IMR-90 (cell line): ENCODE measurements around the gene KCNQ2. TPM values are rescaled to one million over a fixed set of nuclear protein-coding genes. Genes with fewer than 3 reads are reported as not detected.

Source experiments
- ATAC-seq: fragments of 200-7000 bp; cut with Tn5 transposase; 2 replicates; pipeline ENCODE4 v1.9.1; 2020; ENCODE audit warnings: low read depth, mild to moderate bottlenecking, moderate library complexity
- BruUV-seq: library from RNA; stranded (reverse); fragments of 400-500 nt; replicated peaks from 2 replicates; lab custom pipeline; 2021; lab: Mats Ljungman, UMichigan
- CTCF ChIA-PET: fragments of 300-600 bp; formaldehyde crosslinking; extraction: SDS; loops from one replicate; lab custom pipeline; 2021; ENCODE audit warnings: antibody characterized with exemption; lab: Yijun Ruan, JAX
- POLR2A ChIA-PET: fragments of 300-600 bp; sonication (Branson Sonifier 250); formaldehyde crosslinking; loops from one replicate; lab custom pipeline; 2022; ENCODE audit warnings: antibody characterized with exemption; ENCODE audit not compliant: unreplicated experiment; lab: Charles Lee
- DNase-seq: peaks from one replicate; pipeline ENCODE4 v3.0.0; 2013
- H2AFZ ChIP-seq: replicated peaks from 2 replicates; pipeline ENCODE3; 2013; ENCODE audit warnings: low read length, mild to moderate bottlenecking; ENCODE audit not compliant: poor library complexity
- H2AK5ac ChIP-seq: 2 replicates; pipeline ENCODE4 v1.6.1; 2013; ENCODE audit warnings: low read depth, low read length, inconsistent platforms
- H2AK9ac ChIP-seq: replicated peaks from 2 replicates; pipeline ENCODE3; 2013; ENCODE audit warnings: mild to moderate bottlenecking, low read depth, low read length, moderate library complexity; ENCODE audit not compliant: poor library complexity
- H2BK120ac ChIP-seq: 2 replicates; pipeline ENCODE4 v1.6.1; 2013; ENCODE audit warnings: low read depth, low read length, inconsistent platforms
- H2BK15ac ChIP-seq: 3 replicates; pipeline ENCODE4 v1.6.1; 2013; ENCODE audit warnings: low read depth, low read length, inconsistent platforms
- H2BK20ac ChIP-seq: 2 replicates; pipeline ENCODE4 v1.6.1; 2013; ENCODE audit warnings: low read depth, mild to moderate bottlenecking, inconsistent platforms, low read length, moderate library complexity
- H2BK5ac ChIP-seq: 2 replicates; pipeline ENCODE4 v1.6.1; 2013; ENCODE audit warnings: mild to moderate bottlenecking, low read depth, low read length, inconsistent platforms; ENCODE audit not compliant: poor library complexity, severe bottlenecking
- H3K14ac ChIP-seq: replicated peaks from 2 replicates; pipeline ENCODE4 v1.6.1; 2013; ENCODE audit warnings: low read depth, low read length, inconsistent platforms
- H3K18ac ChIP-seq: 2 replicates; pipeline ENCODE4 v1.6.1; 2013; ENCODE audit warnings: low read depth, low read length, control low read depth
- H3K23ac ChIP-seq: 2 replicates; pipeline ENCODE4 v1.6.1; 2013; ENCODE audit warnings: low read depth, low read length, inconsistent platforms
- H3K27ac ChIP-seq: 2 replicates; pipeline ENCODE4 v1.5.1; 2013; ENCODE audit warnings: mild to moderate bottlenecking, control low read depth, low read length; ENCODE audit not compliant: insufficient read depth
- H3K27me3 ChIP-seq: 2 replicates; pipeline ENCODE4 v1.6.1; 2013; ENCODE audit warnings: low read length; ENCODE audit not compliant: control insufficient read depth, insufficient read depth
- H3K36me3 ChIP-seq: 2 replicates; pipeline ENCODE4 v1.6.1; 2013; ENCODE audit warnings: low read length, mixed read lengths; ENCODE audit not compliant: control insufficient read depth, insufficient read depth
- H3K4ac ChIP-seq: 2 replicates; pipeline ENCODE4 v1.6.1; 2013; ENCODE audit warnings: low read depth, low read length, inconsistent platforms
- H3K4me1 ChIP-seq: 2 replicates; pipeline ENCODE4 v1.6.1; 2013; ENCODE audit warnings: low read length, mixed read lengths; ENCODE audit not compliant: control insufficient read depth, insufficient read depth
- H3K4me2 ChIP-seq: 2 replicates; pipeline ENCODE4 v1.6.1; 2013; ENCODE audit warnings: low read depth, mild to moderate bottlenecking, control low read depth, low read length, moderate library complexity
- H3K4me3 ChIP-seq: 2 replicates; pipeline ENCODE4 v1.5.1; 2013; ENCODE audit warnings: low read depth, mild to moderate bottlenecking, control low read depth, low read length, moderate library complexity; ENCODE audit not compliant: insufficient read depth
- H3K56ac ChIP-seq: 2 replicates; pipeline ENCODE4 v1.6.1; 2013; ENCODE audit warnings: low read length, inconsistent platforms; ENCODE audit not compliant: insufficient read depth; ENCODE audit errors: extremely low read depth
- H3K79me1 ChIP-seq, 2 experiments: 2 replicates each; pipeline ENCODE4 v1.6.1; 2013; ENCODE audit warnings: low read length in 2 of 2, inconsistent platforms in 1 of 2, low read depth in 1 of 2
- H3K9ac ChIP-seq: 2 replicates; pipeline ENCODE4 v1.6.1; 2013; ENCODE audit warnings: low read depth, low read length, control low read depth
- H3K9me1 ChIP-seq: 2 replicates; pipeline ENCODE4 v1.6.1; 2013; ENCODE audit warnings: low read length, inconsistent platforms; ENCODE audit not compliant: insufficient read depth
- H3K9me3 ChIP-seq: 2 replicates; pipeline ENCODE4 v1.6.1; 2013; ENCODE audit warnings: low read length; ENCODE audit not compliant: control insufficient read depth, insufficient read depth
- H4K20me1 ChIP-seq: 2 replicates; pipeline ENCODE4 v1.6.1; 2013; ENCODE audit warnings: low read length, inconsistent platforms; ENCODE audit not compliant: insufficient read depth
- H4K5ac ChIP-seq: 2 replicates; pipeline ENCODE4 v1.6.1; 2013; ENCODE audit warnings: mild to moderate bottlenecking, low read depth, low read length, control low read depth
- H4K8ac ChIP-seq, 2 experiments: 2 replicates each; pipeline ENCODE4 v1.6.1; 2013; ENCODE audit warnings: low read depth in 2 of 2, low read length in 2 of 2, control low read depth in 1 of 2, inconsistent platforms in 1 of 2
- H4K91ac ChIP-seq: 2 replicates; pipeline ENCODE4 v1.6.1; 2013; ENCODE audit warnings: low read depth, low read length, inconsistent platforms; ENCODE audit not compliant: insufficient read depth
- BHLHE40 ChIP-seq: fragments of 150-350 bp; IDR thresholded peaks from 2 replicates; pipeline ENCODE4 v1.6.1; 2016; ENCODE audit warnings: mild to moderate bottlenecking, low read depth, low read length
- CHD1 ChIP-seq: IDR thresholded peaks from 2 replicates; pipeline ENCODE4 v1.6.1; 2012; ENCODE audit warnings: low read depth, low read length, improper control_type of control experiment
- ELK1 ChIP-seq: fragments of 150-350 bp; IDR thresholded peaks from 2 replicates; pipeline ENCODE4 v1.6.1; 2016; ENCODE audit warnings: low read depth, mild to moderate bottlenecking, low read length, moderate library complexity, borderline replicate concordance
- FOS ChIP-seq: fragments of 150-350 bp; IDR thresholded peaks from 2 replicates; pipeline ENCODE4 v1.6.1; 2016; ENCODE audit warnings: low read depth, low read length
- MAFK ChIP-seq: IDR thresholded peaks from 2 replicates; pipeline ENCODE4 v1.6.1; 2012; ENCODE audit warnings: low read depth, low read length, improper control_type of control experiment
- MXI1 ChIP-seq: IDR thresholded peaks from 2 replicates; pipeline ENCODE4 v1.6.1; 2012; ENCODE audit warnings: low read depth, mild to moderate bottlenecking, low read length, moderate library complexity, borderline replicate concordance
- POLR2A ChIP-seq: IDR thresholded peaks from 2 replicates; pipeline ENCODE4 v1.6.1; 2012; ENCODE audit warnings: mild to moderate bottlenecking, low read depth, low read length
- RCOR1 ChIP-seq: IDR thresholded peaks from 2 replicates; pipeline ENCODE4 v1.6.1; 2012; ENCODE audit warnings: mild to moderate bottlenecking, low read length, improper control_type of control experiment; ENCODE audit not compliant: insufficient replicate concordance
- SMC3 ChIP-seq: fragments of 150-350 bp; IDR thresholded peaks from 2 replicates; pipeline ENCODE4 v1.6.1; 2016; ENCODE audit warnings: low read depth, mild to moderate bottlenecking, antibody characterized with exemption, low read length, moderate library complexity
- WGBS, 2 experiments: methylation state at CpG; one replicate each; pipeline versions ENCODE4 v1.1.5 to v1.1.7; 2013; ENCODE audit warnings: missing lambda C conversion rate in 2 of 2; ENCODE audit not compliant: insufficient read length in 1 of 2; ENCODE audit errors: extremely low coverage in 2 of 2; 5-methylcytosine and 5-hydroxymethylcytosine counted together
- dilution Hi-C: fragments of 300-500 bp; cut with HindIII; formaldehyde crosslinking; loops from one replicate; pipeline ENCODE4 v1.14.3; 2018; ENCODE audit warnings: low sequenced_read_pairs; ENCODE audit not compliant: unreplicated experiment
- in situ Hi-C: fragments of 300-500 bp; cut with MboI; formaldehyde crosslinking; loops from 3 replicates; pipeline ENCODE4 v1.14.3; 2019; ENCODE audit warnings: low sequenced_read_pairs, inconsistent platforms, mixed read lengths
- intact Hi-C: fragments of 100-400 bp; cut with micrococcal nuclease; formaldehyde crosslinking; loops from 2 replicates; pipeline ENCODE4 v1.10.0; 2022
- polyA plus RNA-seq, 3 experiments: library from polyadenylated mRNA; depleted of rRNA; stranded (reverse); fragments of >200 nt; gene quantifications; 2 replicates each; pipeline ENCODE4 v1.2.3, GENCODE V29; 2012; ENCODE audit warnings: low replicate concordance in 1 of 3
- total RNA-seq: library from RNA; depleted of rRNA; stranded (reverse); fragments of >200 nt; gene quantifications from 2 replicates; pipeline ENCODE4 v1.2.3, GENCODE V29; 2012

KCNQ2 gene
- total and polyA plus RNA-seq, 2 of the 4 experiments (the other 2 are of a cell fraction) = 0.02 TPM; not detected in 1

GRCh38 chr20:63484651-63485403 is 12.4 kb upstream of the KCNQ2 start:
- no TSS peak for BruUV-seq
- Histone ChIP-seq H3K27me3 (peaks cover 45% of the 10 kb centered on the region), H4K5ac (no peak overlapping the region), H2BK5ac (no peak overlapping the region), H3K27ac (no peak overlapping the region), H4K8ac (no peak overlapping the region), H3K18ac (no peak overlapping the region), H2BK120ac (no peak overlapping the region), H3K79me1 (no peaks in the 10 kb centered on the region), H3K4me1 (no peaks in the 10 kb centered on the region), H2AK5ac (no peak overlapping the region), H3K23ac (no peak overlapping the region), H2BK15ac (no peak overlapping the region), H4K20me1 (no peaks in the 10 kb centered on the region; the same call in 1 of the 2 replicates), H3K36me3 (no peaks in the 10 kb centered on the region), H3K9me3 (no peaks in the 10 kb centered on the region), H3K4me2 (no peak overlapping the region), H2BK20ac (no peak overlapping the region), H3K9ac (no peak overlapping the region), H3K4ac (no peak overlapping the region), H3K14ac (no peak overlapping the region), H4K91ac (no peak overlapping the region), H3K9me1 (no peaks in the 10 kb centered on the region), H3K4me3 (no peak overlapping the region), H2AK9ac (no peak overlapping the region), H2AFZ (no peak overlapping the region), H3K56ac (no peak overlapping the region)
- no peak for DNase-seq
- 45% methylated on average over 6 of the region's 18 CpGs; no CpG with 5 or more reads in 1 of the 2 experiments for WGBS, 2 experiments
- ATAC-seq = no peak
- dilution Hi-C loops = no loop called here
- ChIA-PET CTCF (no interaction called here), POLR2A (no interaction called here)
- no peak for TF ChIP-seq BHLHE40
- no peak for TF ChIP-seq MAFK
- TF ChIP-seq MXI1 = no peak
- TF ChIP-seq CHD1 = no peak
- TF ChIP-seq POLR2A = no peak
- TF ChIP-seq RCOR1 = no peak
- TF ChIP-seq ELK1 = no peak
- no peak for TF ChIP-seq FOS
- TF ChIP-seq SMC3 = no peak
- intact Hi-C loops = no loop called here
- in situ Hi-C loops = no loop called here
